Right ventricle myocardium inferior (tissue), 1 donor: ENCODE results near the gene TMEM40. TPM values are rescaled to one million over a fixed set of nuclear protein-coding genes. Genes with fewer than 3 reads are reported as not detected.
"Not testable (repeated sequence)": the region's sequence is repeated elsewhere in the genome, so short reads cannot be mapped to it uniquely, and the experiment has no call there.

Experiments
- ATAC-seq: fragments of 200-7000 bp; cut with Tn5 transposase; one replicate; pipeline ENCODE4 v1.9.1; 2020; ENCODE audit warnings: mild to moderate bottlenecking, moderate library complexity
- DNase-seq: peaks from one replicate; pipeline ENCODE4 v3.0.0; 2021; ENCODE audit errors: missing footprints
- intact Hi-C: fragments of 100-400 bp; cut with DNase I; formaldehyde crosslinking; loops from one replicate; pipeline ENCODE4 v1.11.0; 2022
- long read RNA-seq: library from polyadenylated mRNA; unstranded; transcript quantifications from one replicate; pipeline ENCODE4 v2.0.0, GENCODE V29; 2021
- total RNA-seq: library from RNA; stranded (reverse); fragmentation: NEBNext Ultra II Directional; extraction: Animal tissue kit (Norgen Biotek cat#: 25700); gene quantifications from one replicate; pipeline ENCODE4 v1.2.1, GENCODE V29; 2021
- donor health status: DM: no; HTN: yes; CAD: no; lungs with severe emphysema.

Gene TMEM40
- 4.2 TPM for total RNA-seq
- long read RNA-seq, partial matches to known transcripts, result 0 of 1 reads
- long read RNA-seq, other reads (novel, unspliced or antisense), result 0 of 1 reads

DNA sequence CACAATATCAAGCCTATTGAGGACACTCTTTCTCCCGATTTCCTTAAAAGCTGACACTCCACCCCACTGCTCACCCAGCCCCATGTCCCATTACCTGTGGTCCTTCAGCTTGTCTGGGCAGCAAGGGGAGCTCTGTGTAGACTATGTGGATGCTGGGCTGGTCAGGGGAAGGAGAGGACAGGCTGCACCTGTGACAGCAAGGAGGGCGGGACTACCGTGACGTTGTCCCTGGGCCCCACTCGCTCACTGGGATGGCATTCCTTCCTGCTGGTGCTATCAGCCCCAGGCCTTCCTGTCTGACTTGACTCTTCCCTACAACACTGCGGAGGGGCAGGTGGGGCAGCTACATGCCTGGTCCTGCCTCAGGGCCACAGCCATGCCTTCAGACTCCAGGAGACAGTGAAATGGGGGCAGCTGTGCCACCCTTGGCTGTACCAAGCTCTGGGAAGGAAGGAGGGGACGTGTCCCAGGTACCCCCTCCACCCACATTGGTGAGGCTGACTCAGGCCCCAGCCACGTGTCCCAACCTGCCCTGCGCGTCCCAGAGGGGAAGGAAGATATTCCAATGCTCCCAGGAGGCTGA is at the start of gene TMEM40:
TMEM40 (minus strand) TSS at position 163 of the 583 bp plus-strand sequence. CDS start 9,427 bp downstream, outside the sequence.
- intact Hi-C loops, result loop anchor here (5.0 kb wide), 1 partner anchor 37 kb away; no protein-coding TSS in a partner anchor
- DNase-seq (no peak), ATAC-seq (no peak)

GRCh38 chr3:12808587-12808986 is 49.5 kb upstream of the TMEM40 start:
- DNase-seq (no peak), ATAC-seq (no peak)
- intact Hi-C loops, result loop anchor here (5.0 kb wide), 1 partner anchor 101 kb away; no protein-coding TSS in a partner anchor

- no peak for ATAC-seq
- DNase-seq, result no peak
- intact Hi-C loops, result loop anchor here (5.0 kb wide), 1 partner anchor 100 kb away; no protein-coding TSS in a partner anchor
These were observed 48.7 kb upstream of the TMEM40 start for GRCh38 chr3:12807601-12808359.

GRCh38 chr3:12807066-12807465 is 48.0 kb upstream of the TMEM40 start:
- ATAC-seq (no peak), DNase-seq (no peak)
- intact Hi-C loops, result loop anchor here (5.0 kb wide), 1 partner anchor 100 kb away; no protein-coding TSS in a partner anchor

DNA sequence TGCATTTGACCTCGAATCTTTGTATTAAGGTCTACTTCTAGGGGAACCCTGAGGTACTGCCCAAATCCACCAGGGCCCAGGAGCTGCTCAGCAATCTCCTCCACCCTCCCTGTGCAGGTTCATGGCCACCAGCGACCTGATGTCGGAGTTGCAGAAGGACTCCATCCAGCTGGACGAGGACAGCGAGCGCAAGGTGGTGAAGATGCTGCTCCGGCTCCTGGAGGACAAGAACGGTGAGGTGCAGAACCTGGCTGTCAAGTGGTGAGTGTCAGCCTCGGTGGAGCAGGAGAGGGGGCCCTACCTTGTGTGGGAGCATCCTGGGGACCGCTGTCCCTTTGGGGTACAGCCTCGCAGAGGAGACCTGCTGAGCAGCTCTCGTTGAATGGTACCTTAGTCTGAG is 44.3 kb upstream of the TMEM40 start:
- intact Hi-C loops, result no loop called here
- ATAC-seq, result no peak
- no peak for DNase-seq

- no peak for ATAC-seq
- DNase-seq, result no peak
- intact Hi-C loops, result loop anchor here (5.0 kb wide), 1 partner anchor 242 kb away; the partner anchor contains the start of gene MKRN2
These were observed 40.7 kb upstream of the TMEM40 start for GRCh38 chr3:12799525-12800440.

DNA sequence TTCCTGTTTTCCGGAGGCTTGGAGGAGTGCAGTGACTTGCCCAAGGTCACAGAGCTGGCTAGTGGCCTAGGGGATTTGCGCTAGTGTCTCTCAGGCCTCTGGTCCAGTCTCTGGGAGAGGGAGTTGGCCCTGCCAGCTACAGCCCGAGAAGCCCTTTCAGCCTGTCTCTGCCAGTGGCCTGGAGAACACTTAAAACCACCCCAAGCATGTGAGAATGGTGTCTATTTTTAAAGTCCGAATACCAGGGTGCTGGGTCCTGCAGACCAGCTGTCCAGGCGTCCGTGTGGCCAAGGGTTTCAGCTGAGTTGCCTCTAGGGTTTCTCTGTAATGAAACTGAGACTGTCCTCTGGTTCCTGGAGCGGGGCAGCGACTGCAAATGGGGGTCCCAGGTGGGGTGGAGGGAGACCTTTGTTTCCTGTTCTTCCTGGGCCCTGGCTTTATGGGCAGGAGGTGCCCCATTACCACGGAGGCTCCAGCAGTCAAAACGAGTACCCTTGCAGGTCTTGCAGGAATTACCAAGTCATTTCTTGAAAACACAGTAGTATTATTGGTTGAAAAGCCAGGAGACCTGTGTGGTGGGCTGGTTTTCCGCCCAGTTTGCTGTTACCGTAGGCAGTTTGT is 39.6 kb upstream of the TMEM40 start:
- no peak for DNase-seq
- peak; percentile 69 for ATAC-seq
- intact Hi-C loops, result loop anchor here (5.0 kb wide), 1 partner anchor 241 kb away; the partner anchor contains the start of gene MKRN2

GRCh38 chr3:12797892-12798558 is 39.0 kb upstream of the TMEM40 start:
- intact Hi-C loops, result loop anchor here (5.0 kb wide), 1 partner anchor 241 kb away; the partner anchor contains the start of gene MKRN2
- ATAC-seq, result no peak
- DNase-seq, result no peak

DNA sequence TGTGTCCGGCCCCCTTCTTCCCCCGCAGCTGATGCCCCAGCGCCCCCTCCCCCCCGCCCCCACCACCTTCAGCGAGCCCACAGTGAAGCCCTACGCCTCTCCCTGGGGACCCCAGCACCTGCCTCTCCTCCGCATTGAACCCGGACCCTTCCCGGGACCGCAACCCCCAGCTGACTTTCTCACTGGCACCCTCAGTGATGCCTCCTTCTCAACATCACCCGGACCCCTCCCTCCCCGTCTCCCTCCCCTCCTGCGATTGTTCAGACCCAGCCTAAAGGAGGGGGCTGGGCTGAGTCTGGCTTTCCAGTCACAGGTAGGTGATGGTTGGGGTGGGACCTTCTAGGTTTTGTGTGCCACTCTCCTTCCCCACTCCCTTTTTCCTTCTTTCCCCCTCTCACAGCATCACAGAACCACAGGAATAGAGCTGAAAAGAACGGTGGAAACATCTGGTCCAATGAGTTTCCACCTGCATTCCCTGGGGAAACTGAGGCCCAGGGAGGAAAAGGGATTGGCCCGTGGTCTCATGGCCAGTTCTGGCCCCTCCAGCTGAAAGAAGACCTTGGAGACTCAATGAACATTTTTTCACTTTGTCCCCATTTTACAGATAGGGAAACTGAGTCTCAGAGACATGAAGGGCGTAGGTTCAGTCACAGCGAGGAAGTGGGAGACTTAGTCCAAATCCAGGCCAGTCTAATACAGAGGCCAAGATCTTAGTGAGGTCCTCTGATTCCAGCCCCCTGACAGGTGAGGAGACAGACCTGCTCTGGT is 38.2 kb upstream of the TMEM40 start:
- intact Hi-C loops, result loop anchor here (5.0 kb wide), 1 partner anchor 240 kb away; the partner anchor contains the start of gene MKRN2
- ATAC-seq, result no peak
- no peak for DNase-seq

- DNase-seq (peak; percentile 87), ATAC-seq (peak; percentile 90)
- intact Hi-C loops, result loop anchor here (1.0 to 5.0 kb wide), 2 partner anchors 67 to 239 kb away; partner anchors contain the start of gene MKRN2
These were observed 37.4 kb upstream of the TMEM40 start, which contains the start of gene CAND2 for GRCh38 chr3:12796171-12797123. Gene CAND2 (plus strand): TSS chr3:12796680. CDS start chr3:12796721, 41 bp downstream.

DNA sequence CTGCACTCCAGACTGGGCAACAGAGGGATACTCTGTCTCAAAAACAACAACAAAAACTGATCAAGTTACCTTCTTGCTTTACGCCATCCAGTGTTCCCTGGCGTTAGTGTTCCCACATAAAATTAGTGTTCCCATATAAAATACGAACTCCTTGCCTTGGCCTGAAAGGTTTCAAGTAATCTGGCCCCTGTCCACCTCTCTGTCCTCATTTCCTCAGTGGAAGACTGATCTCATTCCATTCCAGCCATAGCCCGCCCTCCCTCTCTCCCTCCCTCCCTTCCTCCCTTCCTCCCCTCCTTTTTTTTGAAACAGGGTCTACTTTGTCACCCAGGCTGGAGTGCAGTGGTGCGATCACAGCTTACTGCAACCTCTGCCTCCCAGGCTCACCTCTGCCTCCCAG is 34.6 kb upstream of the TMEM40 start:
- ATAC-seq (no peak), DNase-seq (no peak)
- intact Hi-C loops, result no loop called here

- DNase-seq, result no peak
- no peak for ATAC-seq
- intact Hi-C loops, result no loop called here
These were observed 32.4 kb upstream of the TMEM40 start for GRCh38 chr3:12791430-12791829.

- intact Hi-C loops, DNase-seq: not testable (repeated sequence)
These were observed 29.1 kb upstream of the TMEM40 start for GRCh38 chr3:12787967-12788690.

GRCh38 chr3:12787346-12787745 is 28.3 kb upstream of the TMEM40 start:
- intact Hi-C loops, ATAC-seq, DNase-seq: not testable (repeated sequence)

More at GRCh38 chr3:12787967-12788690, 29.1 kb upstream of the TMEM40 start:
- ATAC-seq, result not testable (repeated sequence)

GRCh38 chr3:12785096-12785495 is 26.0 kb upstream of the TMEM40 start:
- intact Hi-C loops, result no loop called here
- ATAC-seq (no peak), DNase-seq (no peak)
